Cortex of kidney (tissue), 1 donor: Measurements from ENCODE around the gene AUTS2.

Experiments
- DNase-seq: peaks from one replicate; lab custom pipeline; 2025; lab: John Stamatoyannopoulos, UW

AUTS2 gene

GRCh38 chr7:70463352-70463938 lies 865.2 kb downstream of the AUTS2 start:
- DNase-seq: no peak

GRCh38 chr7:70466725-70467364 lies 868.6 kb downstream of the AUTS2 start:
- DNase-seq: no peak

DNA sequence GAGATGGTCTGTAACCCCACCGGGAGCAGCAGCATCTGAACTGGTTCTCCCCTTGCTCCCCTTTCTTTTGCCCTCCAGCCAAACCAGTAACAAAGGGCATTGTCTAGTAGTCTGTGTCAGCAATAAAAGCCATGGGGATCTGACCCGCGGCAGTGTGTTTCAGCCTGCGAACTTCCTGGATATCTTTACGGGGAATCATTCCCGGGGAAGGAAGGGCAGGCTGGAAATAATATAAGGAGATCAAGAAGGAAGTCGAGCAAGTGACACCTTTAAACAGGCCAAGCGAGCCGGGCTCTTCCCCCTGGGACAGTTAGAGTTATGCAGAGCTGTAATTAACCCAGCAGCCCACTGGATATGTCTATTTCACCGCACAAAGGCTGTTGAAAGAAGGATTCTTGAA lies 872.5 kb downstream of the AUTS2 start:
- no peak for DNase-seq

DNA sequence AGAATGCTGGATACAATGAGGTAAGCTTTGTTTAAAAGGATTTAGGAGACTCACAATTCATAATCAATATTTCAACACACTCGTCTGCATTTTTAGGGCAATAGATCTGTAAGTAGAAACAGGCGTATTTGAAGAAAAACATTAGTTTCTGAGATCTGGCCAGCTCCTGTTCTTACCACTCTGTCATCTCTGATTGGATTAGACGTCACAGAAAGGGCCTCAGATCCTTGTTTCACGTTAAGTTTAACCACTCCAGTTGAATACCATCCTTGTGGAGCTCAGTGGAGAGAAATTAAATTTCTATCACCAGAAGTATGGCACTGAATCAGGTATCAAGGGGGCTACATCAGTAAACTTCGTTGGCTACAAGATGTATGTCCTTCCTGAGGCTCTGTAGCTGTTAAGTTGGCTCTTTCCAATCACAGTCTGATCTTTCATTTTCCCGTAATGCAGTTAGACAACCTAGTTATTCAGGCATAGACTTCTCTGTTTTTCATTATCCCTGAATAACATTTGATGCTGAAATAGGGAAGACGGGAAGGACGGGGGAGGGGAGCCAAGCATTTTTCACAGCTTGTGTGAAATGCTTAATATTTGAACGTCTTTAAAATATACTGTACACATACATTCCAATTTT lies 874.4 kb downstream of the AUTS2 start:
- no peak for DNase-seq

DNA sequence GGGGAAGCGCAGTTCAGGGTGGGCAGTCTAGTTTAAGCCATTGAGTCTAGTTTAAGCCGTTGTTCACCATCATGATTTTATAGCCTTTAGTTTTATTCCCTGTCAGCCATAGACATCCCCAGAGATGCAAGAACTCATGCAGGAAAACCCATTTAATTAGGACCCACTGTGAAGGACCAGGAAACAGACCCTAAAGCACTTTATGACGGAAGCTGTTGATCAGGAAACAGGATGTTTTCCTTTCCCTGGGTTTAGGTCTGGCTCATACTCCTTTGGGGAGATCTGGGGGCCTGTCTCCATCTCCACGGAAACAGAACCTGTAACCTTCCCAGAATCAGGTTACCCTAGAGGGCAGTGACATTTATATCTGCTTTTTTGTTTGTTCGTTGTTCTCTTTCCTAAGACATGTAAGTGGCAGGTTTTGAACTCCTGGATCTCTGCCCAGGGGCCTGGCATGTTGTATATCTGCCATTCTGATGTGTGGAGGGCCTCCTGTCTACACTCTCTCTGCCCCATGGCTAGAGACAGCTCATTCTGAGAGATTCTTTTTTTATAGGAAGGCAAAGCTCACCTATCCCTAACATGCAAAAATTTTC lies 876.5 kb downstream of the AUTS2 start:
- DNase-seq: no peak

DNA sequence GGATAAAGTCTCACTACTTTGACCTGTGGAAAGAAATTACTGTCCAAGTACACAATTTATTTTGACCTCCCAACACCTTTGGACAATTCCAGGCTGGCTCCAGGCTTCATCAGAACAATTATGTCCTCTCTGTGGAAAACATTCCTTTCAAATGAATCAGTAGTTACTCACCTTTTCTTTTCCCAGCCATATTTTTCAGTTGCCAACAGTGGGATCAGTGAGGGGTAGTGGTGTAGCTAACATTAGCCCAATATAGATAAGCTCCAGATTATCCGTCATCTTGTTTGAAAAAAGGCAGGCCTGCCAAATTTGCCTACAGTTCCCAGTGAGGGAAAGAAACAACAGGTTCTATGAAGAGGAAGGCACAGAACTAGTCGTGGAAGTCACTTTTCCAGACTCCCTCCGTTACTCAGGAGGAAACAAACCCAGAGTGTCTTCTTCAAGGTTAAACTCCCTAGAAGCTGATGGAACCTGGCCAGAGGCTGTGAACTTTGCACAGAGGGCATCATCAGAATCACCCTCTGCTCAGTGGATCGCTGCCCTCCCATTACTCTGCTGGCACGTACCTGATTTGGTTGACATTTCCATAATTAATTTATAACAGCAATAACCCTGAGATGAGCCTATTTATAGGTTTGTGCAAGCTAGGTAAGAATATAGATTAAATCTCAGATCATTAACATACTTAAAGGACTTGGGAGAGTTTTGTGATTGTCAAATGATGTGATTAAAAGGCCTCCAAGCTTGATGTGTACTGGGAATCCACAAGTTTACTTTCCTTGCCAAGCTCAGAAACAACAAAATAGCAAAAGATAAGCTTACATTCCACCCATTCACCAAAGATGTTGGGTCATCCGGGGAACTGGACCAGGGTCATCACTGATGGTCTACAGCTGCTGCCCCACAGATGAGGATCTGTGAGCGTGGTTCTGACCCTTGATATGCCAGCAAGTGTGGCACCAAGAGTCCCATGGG lies 879.0 kb downstream of the AUTS2 start:
- DNase-seq: no peak

GRCh38 chr7:70479153-70480021 lies 881.1 kb downstream of the AUTS2 start:
- DNase-seq: no peak

DNA sequence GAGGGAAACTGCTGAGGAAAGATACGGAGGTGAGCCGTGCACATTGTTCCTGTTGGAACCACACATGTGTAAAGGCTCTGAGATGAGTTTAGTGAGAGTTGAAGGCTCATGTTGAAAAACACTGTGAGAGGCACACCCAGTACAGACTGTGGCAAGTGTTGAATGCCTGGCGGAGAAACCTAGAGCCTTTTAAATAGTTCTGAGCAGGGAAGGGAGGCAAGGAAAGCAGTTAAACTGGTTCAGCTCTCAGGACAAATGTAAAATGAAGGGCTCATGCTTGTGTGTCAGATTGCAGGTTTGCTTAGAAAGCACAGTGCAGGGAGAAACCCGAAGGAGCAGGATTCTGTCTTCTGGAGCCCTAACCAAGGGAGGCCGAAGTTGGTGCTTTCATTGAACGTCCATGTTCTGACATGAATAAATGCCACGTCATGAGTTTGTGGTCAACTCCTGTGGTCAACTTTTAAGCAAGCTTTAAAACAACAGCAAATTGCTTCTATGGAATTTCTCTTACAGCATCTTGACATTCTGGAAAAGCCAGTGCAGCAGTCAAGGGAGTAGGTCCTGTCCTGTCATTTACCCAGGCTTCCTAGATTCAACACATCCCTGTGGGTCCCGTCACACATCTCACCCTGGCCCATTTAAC lies 882.8 kb downstream of the AUTS2 start:
- no peak for DNase-seq

DNA sequence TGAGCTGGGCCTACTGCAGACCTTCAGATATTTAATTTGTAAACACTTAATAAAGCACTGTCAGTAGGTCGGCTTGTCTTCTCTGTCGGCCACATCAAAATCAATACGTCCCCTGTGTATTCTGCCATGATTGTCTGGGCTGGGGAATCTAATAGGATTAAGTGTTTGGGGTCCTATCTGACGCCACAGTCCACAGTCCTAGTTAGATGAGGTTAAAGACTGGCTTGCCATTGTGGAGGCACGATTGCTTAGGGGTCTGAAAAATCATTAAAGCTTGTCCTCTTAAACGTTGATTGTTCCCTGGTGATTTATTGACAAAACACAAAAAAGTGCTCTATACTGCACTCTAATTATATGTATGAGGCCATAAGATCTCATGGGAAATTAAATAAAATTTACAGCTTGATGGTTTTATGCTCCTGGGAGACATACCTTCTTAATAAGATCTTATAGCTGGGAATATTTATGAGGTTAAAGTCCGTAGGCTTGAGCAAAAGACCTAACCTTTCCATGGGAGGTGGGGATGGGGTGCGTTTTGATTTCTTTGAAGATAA lies 883.4 kb downstream of the AUTS2 start:
- DNase-seq: no peak

GRCh38 chr7:70484255-70484654 lies 886.0 kb downstream of the AUTS2 start:
- no peak for DNase-seq

DNA sequence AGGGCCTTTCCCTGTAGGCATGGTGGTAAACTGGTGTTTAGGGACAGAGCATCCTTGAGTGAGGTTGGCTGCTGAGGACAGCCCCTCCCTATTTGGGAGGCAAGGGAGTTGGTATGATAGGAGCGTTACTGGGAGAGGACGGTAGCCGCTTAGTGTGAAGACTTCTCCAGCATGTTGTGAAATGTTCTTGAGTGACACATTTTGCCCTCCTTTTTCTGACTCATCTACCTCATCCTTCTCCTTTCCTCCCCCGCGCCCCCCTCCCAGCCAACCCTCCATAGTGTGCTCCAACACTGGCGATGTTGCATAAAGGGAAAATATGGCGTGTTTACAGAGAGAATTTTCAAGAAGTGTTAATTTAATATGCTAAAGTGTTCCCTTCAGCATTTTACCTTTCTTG lies 888.7 kb downstream of the AUTS2 start:
- no peak for DNase-seq

DNA sequence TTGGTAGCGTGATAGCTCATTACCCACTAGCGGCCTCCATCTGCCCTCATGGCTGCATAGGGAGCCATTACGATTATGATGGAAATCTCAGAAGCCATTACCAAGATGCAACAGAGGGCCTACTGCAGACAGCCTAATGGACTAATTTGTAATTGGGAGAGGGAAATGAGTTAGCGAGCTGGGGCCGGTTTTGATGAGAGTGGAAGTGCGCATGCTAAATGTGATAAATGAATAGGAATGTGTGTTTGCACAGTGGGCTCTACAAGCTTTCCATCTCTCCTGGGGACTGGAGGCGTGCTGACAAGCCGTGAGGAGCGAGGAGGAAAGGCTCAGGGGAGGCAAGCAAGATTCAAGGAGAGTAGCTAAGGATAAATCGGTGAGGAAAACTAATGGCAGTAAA lies 889.2 kb downstream of the AUTS2 start:
- no peak for DNase-seq

- no peak for DNase-seq
Measured at GRCh38 chr7:70487886-70488285, 889.6 kb downstream of the AUTS2 start.

DNA sequence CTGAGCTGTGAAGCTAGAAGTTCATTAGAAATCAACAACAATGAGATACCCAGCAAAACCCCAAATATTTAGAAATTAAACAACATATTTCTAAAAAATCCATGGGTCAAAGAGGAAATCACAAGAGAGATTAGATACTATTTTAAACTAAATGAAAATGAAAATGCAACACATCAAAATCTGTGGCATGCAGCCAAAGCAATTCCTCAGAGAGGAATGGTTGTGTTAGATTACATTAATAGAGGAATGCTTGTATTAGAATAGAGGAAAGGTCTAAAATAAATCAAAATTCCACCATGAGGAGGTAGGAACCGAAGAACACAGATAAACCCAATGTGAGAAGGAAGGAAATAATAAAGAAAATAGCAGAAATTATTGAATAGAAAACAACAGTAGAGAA lies 891.5 kb downstream of the AUTS2 start:
- DNase-seq: no peak

DNA sequence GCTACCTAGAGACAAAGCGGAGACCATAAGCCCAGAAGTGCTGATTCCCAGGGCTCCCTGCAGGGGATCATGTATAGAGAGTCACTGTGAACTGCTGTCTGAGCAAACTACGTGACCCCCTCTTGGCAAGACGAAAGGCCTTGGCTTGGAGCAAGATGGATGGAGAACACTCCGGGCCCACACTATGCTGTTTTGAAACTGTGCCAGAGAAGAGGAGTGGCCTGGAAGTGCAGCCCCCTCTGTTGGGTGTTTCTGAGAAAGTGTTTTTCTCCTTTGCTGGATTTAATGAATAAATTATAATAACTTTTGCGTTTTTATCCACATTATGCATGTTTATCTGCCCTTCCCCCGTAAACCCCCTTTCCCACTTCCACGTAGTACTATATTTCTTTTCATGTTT lies 894.4 kb downstream of the AUTS2 start:
- no peak for DNase-seq

GRCh38 chr7:70494225-70495032 lies 896.2 kb downstream of the AUTS2 start:
- DNase-seq: no peak

DNA sequence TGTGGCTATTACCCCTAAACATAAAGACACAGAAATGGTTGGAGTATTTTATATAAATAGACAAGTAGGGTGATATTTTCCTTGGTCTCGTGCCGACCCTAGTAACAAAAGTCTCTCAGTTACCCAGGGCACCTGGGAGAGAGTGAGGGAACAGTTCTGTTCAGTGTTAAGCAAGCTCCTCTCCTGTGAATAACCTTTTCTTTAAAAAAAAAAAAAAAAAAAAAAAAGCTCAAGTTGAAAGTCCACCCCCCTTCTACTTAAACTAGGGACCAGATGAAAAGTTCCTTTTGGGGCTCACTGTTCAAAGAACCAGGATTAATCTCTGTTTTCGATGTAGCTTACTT lies 896.7 kb downstream of the AUTS2 start:
- DNase-seq: no peak

- no peak for DNase-seq
Measured at GRCh38 chr7:70497793-70498192, 899.5 kb downstream of the AUTS2 start.

DNA sequence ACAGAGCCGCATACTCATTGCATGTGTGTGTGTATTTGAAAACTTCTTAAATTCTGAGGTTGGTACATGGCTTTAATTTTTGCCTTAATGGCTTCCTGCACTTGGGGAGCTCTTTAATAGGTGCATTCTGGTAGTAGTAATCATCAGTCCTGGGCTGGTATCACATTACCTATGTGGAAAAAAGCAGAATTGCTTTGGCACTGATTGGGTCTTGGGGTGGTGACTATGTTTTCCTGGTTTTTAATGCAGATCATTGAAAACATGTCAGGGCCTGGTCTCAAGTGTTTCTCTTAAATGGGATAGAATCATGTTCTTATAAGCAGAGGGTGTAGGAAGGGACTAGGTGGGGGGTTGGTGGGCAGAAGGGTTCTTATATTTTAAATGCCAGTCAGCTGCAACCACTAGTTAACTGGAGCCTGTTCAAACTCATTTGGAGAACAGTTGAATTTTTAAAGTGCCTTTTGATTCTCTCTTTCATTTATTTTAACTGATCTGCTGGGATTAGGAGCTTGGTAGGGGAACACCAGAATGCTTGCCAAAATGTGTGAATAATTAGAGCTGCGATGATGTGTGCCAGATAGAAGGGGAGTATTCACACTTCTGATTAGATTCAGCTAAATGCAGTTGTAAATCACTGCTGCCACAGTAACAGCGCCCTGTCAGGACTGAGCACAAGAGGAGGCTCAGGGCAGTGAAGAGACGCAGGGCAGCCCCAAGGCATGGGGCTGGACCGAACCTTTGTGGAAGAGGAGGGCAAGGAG lies 900.1 kb downstream of the AUTS2 start:
- no peak for DNase-seq
